ENCODE results near the gene NACAD.

NACAD gene

GRCh38 chr7:45111298-45112223, 22.8 kb upstream of the NACAD start, which contains the start of gene TBRG4:
Gene TBRG4 (minus strand): TSS chr7:45111697. CDS start chr7:45109237, 2,460 bp downstream.
- no peaks in the 10 kb centered on the region for H3K4me1 ChIP-seq (ENCODE audit: control insufficient read depth, insufficient read depth, low read length)
- H3K27ac ChIP-seq (ENCODE audit: extremely low read depth, low read depth, low read length), result peak within 1 kb of the TSS; percentile 87
- ChIA-PET CTCF (interaction anchor here (0.5 to 1.5 kb wide), 6 partner anchors 26 to 406 kb away, joined by 3 to 5 read pairs (median 3); no protein-coding TSS in a partner anchor), POLR2A (interaction anchor here (0.6 to 1.4 kb wide), 16 partner anchors 11 to 263 kb away, joined by 3 to 13 read pairs (median 4); partner anchors contain the start of genes CCM2 and H2AZ2)
- H3K36me3 ChIP-seq (ENCODE audit: control insufficient read depth in 2 of 2, insufficient read depth in 1 of 2, low read length in 2 of 2), result peaks cover 8 to 29% of the 10 kb centered on the region in 2 experiments
- H3K9me3 ChIP-seq (ENCODE audit: control insufficient read depth, insufficient read depth, low read depth, low read length), result no peaks in the 10 kb centered on the region
- H3K4me3 ChIP-seq (ENCODE audit: low read depth, low read length), result peak within 1 kb of the TSS; percentile 65
- TF ChIP-seq ZNF266 (tag by site-specific recombination; IDR thresholded peaks at IDR 0.05; ENCODE audit: low read depth), result no peak
- TF ChIP-seq ZFP41 (tag by site-specific recombination; IDR thresholded peaks at IDR 0.05; ENCODE audit: borderline replicate concordance), result no peak
- TF ChIP-seq ZNF670 (tag by site-specific recombination; IDR thresholded peaks at IDR 0.05; ENCODE audit: low read depth), result no peak
- TF ChIP-seq EGR2 (tag by site-specific recombination; IDR thresholded peaks at IDR 0.05; ENCODE audit: low read depth), result peak; percentile 48; the same call in 1 of the 2 replicates
- no peak for TF ChIP-seq ZNF114 (tag by site-specific recombination; IDR thresholded peaks at IDR 0.05)
- no peak for TF ChIP-seq HOXD13 (CRISPR knock-in tag; IDR thresholded peaks at IDR 0.05; ENCODE audit: borderline replicate concordance)
- no peak for TF ChIP-seq ZNF654 (tag by site-specific recombination; IDR thresholded peaks at IDR 0.05; ENCODE audit: low read depth)
- TF ChIP-seq ZBTB26 (tag by site-specific recombination; optimal IDR thresholded peaks at IDR 0.05), result peak; percentile 97
- no peak for TF ChIP-seq ZSCAN23 (tag by site-specific recombination; IDR thresholded peaks at IDR 0.05)
- no peak for TF ChIP-seq ZNF391 (tag by site-specific recombination; IDR thresholded peaks at IDR 0.05; ENCODE audit: borderline replicate concordance, low read depth)
- TF ChIP-seq ZNF214 (tag by site-specific recombination; IDR thresholded peaks at IDR 0.05; ENCODE audit: borderline replicate concordance), result no peak
- TF ChIP-seq ZNF658 (tag by site-specific recombination; IDR thresholded peaks at IDR 0.05), result no peak
- no peak for TF ChIP-seq ZNF488 (tag by site-specific recombination; IDR thresholded peaks at IDR 0.05)
- no peak for TF ChIP-seq SCRT2 (tag by site-specific recombination; IDR thresholded peaks at IDR 0.05)
- peak; percentile 84 for TF ChIP-seq ZXDB (tag by site-specific recombination; IDR thresholded peaks at IDR 0.05)
- TF ChIP-seq ZBTB20 (tag by site-specific recombination; IDR thresholded peaks at IDR 0.05), result peak; percentile 68; the same call in 1 of the 2 replicates
- peak; percentile 89 for TF ChIP-seq ZBTB11 (tag by site-specific recombination; conservative IDR thresholded peaks at IDR 0.05; ENCODE audit: low read depth)
- no peak for TF ChIP-seq GLI4 (tag by site-specific recombination; IDR thresholded peaks at IDR 0.05)
- TF ChIP-seq ZNF10 (tag by site-specific recombination; IDR thresholded peaks at IDR 0.05), result no peak
- TF ChIP-seq ZNF626 (tag by site-specific recombination; IDR thresholded peaks at IDR 0.05), result no peak
- TF ChIP-seq ZNF184 (tag by site-specific recombination; IDR thresholded peaks at IDR 0.05), result no peak
- peak; percentile 87 for TF ChIP-seq ZBTB21 (tag by site-specific recombination; IDR thresholded peaks at IDR 0.05)
- TF ChIP-seq ZNF121 (tag by site-specific recombination; IDR thresholded peaks at IDR 0.05), result no peak
- TF ChIP-seq PATZ1 (tag by site-specific recombination; IDR thresholded peaks at IDR 0.05), result peak; percentile 89
- TF ChIP-seq ZNF707 (tag by site-specific recombination; IDR thresholded peaks at IDR 0.05), result no peak
- TF ChIP-seq HOXC10 (CRISPR knock-in tag; IDR thresholded peaks at IDR 0.05), result no peak

Measured in HEK293 (cell line).